GM10248 (cell line): ENCODE data around the gene SLC25A29.

Experiments used
- CTCF ChIA-PET: fragments of 300-600 bp; sonication (Branson Sonifier 250); formaldehyde crosslinking; extraction: SDS; loops from one replicate; lab custom pipeline; 2021; ENCODE audit warnings: antibody characterized with exemption; lab: Yijun Ruan, JAX
- POLR2A ChIA-PET: fragments of 350-650 bp; sonication (Branson Sonifier 250); formaldehyde crosslinking; extraction: SDS; loops from one replicate; lab custom pipeline; 2020; ENCODE audit warnings: antibody characterized with exemption; lab: Yijun Ruan, JAX
- DNase-seq: peaks from one replicate; pipeline ENCODE4 v3.0.0; 2012; ENCODE audit errors: extremely low spot score
- TF ChIP-seq, protein P1 (sequence below): IDR thresholded peaks from 2 replicates; pipeline ENCODE4 v1.5.1; 2012; ENCODE audit warnings: mild to moderate bottlenecking, low read depth; ENCODE audit errors: extremely low read depth, missing control alignments, control extremely low read depth

SLC25A29 gene

DNA sequence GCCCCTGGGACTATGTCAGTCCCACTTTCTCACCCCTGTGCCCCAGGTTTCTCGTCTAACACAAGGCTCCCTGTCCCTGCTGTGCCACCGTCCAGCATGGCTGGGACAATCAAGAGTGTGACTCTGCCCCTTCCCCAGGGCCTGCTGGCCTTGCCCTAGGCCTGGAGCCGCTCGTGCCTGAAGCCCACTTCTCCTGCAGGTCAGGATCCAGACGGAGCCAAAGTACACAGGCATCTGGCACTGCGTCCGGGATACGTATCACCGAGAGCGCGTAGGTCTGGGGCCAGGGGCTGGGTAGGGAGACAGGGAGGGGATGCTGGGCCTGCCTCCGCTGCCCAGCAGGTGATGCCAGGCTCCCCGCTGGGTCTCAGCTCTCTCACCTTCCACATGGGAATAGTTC is 19.7 kb upstream of the SLC25A29 start:
- CTCF ChIA-PET: no interaction called here
- POLR2A ChIA-PET: no interaction called here
- no peak for DNase-seq
- TF ChIP-seq, protein P1, sequence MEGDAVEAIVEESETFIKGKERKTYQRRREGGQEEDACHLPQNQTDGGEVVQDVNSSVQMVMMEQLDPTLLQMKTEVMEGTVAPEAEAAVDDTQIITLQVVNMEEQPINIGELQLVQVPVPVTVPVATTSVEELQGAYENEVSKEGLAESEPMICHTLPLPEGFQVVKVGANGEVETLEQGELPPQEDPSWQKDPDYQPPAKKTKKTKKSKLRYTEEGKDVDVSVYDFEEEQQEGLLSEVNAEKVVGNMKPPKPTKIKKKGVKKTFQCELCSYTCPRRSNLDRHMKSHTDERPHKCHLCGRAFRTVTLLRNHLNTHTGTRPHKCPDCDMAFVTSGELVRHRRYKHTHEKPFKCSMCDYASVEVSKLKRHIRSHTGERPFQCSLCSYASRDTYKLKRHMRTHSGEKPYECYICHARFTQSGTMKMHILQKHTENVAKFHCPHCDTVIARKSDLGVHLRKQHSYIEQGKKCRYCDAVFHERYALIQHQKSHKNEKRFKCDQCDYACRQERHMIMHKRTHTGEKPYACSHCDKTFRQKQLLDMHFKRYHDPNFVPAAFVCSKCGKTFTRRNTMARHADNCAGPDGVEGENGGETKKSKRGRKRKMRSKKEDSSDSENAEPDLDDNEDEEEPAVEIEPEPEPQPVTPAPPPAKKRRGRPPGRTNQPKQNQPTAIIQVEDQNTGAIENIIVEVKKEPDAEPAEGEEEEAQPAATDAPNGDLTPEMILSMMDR: no peak

DNA sequence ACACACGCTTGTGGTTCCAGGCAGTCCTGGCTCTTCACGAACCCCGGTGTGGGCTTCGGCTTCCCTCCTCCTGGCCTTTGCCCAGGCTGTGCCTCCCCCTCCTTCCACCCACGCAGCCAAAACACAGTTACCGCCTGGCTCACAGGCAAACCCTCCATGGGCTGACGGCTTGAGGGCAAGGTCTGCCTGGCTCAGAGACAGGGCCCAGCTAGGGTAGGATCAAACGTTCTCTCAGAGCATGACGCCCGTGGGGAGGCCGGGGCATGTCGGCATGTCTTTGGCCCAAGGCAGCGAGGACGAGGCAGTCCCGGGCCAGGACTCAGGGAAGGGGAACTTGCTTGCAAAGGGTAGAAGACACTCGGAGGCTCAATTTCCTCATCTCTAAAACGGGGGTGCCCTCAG is 19.0 kb upstream of the SLC25A29 start:
- ChIA-PET CTCF (no interaction called here), POLR2A (no interaction called here)
- no peak for DNase-seq
- TF ChIP-seq, protein P1: no peak

DNA sequence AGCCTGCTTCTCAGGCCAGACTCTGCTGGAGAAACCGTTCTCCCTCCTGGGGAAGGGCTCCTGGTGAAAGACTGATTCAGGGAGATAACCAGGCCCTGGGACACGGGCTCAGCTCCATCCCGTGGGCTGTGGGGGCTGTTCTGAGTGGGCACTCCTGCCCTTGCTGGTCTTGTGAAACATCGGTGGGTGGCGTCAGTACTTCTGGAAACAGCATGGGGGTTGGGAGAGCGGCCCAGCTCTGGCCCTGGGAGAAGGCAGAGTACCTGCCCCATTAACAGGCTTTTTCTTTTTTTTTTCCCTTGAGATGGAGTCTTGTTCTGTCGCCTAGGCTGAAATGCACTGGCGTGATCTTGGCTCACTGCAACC is 17.7 kb upstream of the SLC25A29 start:
- DNase-seq: no peak
- ChIA-PET CTCF (interaction anchor here (1.3 kb wide), 1 partner anchor 38 kb away, joined by 4 read pairs; no protein-coding TSS in a partner anchor), POLR2A (no interaction called here)
- TF ChIP-seq, protein P1: no peak

DNA sequence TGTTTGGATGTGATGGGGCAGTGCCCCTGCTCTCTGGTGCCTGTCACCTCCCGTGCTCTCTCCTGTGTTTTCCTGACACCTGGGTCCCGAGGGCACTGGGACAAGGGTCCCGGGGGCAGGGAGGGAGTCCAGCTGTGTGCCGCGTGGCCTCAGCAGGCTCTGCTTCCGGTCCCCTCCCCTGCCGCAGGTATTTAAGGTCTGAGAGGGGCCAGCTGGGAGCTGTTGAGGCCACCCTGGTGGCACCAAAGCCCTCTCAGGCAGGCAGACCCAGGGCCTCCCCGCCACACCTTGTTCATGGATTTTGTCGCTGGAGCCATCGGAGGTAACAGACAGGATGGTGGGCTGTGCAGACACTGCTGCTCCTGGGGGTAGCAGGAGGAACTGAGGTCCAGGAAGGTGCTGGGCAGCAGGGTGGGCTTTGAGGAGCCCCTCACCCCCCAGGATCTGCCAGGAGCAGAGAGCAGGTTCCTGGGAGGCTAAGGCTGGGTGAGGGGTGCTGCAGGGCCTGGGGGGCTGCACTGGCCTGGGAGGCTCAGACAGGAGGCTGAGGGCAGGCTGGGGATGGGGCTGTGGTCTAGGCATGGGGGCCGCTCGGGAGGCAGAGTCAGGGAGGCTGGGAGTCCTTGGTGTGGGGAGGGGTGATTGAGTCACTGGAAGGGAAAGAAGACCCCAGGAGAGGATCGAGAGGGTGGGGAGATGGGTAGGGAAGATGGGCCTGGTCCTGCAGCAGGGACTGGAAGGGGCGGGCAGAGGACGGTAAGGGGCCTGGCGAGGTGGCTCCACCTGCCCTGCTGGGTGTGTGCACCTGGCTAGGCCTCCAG is 17.1 kb upstream of the SLC25A29 start, which contains the start of gene SLC25A47:
TSS of gene SLC25A47 (plus strand) at position 219 of the 821 bp plus-strand sequence. CDS start at position 295, 76 bp downstream.
- CTCF ChIA-PET: interaction anchor here (1.3 kb wide), 1 partner anchor 38 kb away, joined by 4 read pairs; no protein-coding TSS in a partner anchor
- POLR2A ChIA-PET: no interaction called here
- TF ChIP-seq, protein P1: no peak
- DNase-seq: no peak

DNA sequence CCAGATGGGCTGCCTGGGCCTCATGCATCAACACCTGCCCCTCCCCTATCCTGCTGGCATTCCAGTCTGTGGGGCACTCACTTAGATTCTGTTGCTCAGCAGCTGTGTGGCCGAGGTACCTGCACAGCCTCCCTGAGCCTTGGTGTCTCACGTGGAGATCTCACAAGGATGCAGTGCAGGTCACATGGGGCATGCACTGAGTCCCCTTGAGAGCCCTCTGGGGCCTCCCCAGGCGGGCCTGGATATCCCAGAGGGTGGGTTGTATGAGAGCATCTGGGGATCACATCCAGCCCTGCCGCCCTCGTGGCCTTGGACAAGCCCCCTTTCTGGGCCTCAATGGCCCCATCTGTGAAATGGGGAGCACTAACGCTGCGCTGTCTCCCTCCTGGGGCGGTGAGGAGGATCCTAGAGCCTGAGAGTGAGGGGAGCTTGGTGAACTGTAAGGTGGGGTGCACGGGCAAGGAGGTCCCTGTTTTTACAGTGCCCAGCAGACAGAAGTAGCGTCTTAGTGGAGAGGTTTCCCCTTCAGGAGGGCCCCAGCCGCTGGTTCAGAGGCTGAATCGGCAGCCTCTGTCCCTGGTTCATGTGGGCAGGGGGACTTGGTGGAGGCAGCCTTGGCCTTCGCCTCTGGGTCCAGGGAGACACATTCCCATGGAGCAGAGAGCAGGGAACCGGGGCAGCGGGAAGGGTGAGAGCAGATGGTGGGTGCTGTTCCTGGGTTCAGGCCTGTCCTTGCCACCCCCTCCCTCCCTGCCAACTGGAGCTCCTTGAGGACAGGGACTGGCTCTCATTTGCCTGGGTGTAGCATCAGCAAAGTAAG is 16.1 kb upstream of the SLC25A29 start:
- TF ChIP-seq, protein P1: no peak
- POLR2A ChIA-PET: no interaction called here
- CTCF ChIA-PET: interaction anchor here (0.7 to 1.4 kb wide), 4 partner anchors 21 to 55 kb away, joined by 3 to 4 read pairs (median 4); no protein-coding TSS in a partner anchor
- DNase-seq: no peak

DNA sequence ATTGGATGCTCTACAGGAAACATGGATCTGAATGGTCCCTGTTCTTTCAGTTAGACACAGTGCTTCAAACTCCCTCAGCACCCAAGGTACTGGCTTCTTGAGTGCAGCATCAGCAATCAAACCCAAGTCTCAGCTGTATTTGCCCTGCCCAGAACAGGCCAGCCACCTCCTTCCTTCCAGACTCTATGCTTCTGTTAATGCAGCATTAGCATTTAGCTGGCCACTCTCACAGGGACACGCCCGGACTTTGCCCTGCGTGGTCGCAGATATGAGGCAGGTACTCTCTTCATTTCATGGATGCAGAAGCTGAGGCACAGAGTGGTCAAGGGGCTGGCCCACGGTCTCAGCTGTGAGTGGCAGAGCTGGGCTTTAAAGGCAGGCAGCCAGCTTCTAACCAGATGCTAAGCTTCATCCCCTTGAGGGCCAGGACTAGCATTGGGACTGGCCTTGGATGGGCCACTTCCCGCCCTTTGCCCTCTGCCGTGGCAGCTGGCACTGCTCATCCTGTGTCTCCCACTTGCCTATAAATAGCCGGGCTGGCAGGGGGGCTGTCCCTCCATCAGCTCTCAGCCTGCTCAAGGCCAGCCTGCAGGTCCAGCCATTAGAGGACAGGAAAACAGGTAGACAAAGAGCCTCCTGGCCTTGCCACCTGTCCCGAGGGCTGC is 15.4 kb upstream of the SLC25A29 start:
- DNase-seq: no peak
- ChIA-PET CTCF (interaction anchor here (0.7 to 1.4 kb wide), 5 partner anchors 12 to 56 kb away, joined by 3 to 4 read pairs (median 3); no protein-coding TSS in a partner anchor), POLR2A (no interaction called here)
- TF ChIP-seq, protein P1: no peak
